Astrocyte of the cerebellum (primary cell): ENCODE data around the gene GRID1.

Source experiments
- DNase-seq: peaks from one replicate; pipeline ENCODE4 v3.0.0-alpha.2; 2011; ENCODE audit warnings: low read depth
- H3K4me3 ChIP-seq: 2 replicates; pipeline ENCODE4 v1.5.1; 2011; ENCODE audit warnings: mild to moderate bottlenecking, low read depth, low read length, moderate library complexity
- CTCF ChIP-seq: IDR thresholded peaks from 2 replicates; pipeline ENCODE4 v1.5.1; 2012; ENCODE audit warnings: low read length, low read depth, moderate library complexity, mild to moderate bottlenecking; ENCODE audit errors: missing control alignments
- in situ Hi-C: cut with HindIII; loops from 2 replicates; pipeline ENCODE4 v1.10.0; 2017; ENCODE audit warnings: low sequenced_read_pairs

Gene GRID1

GRCh38 chr10:85608706-85609105, 757.9 kb downstream of the GRID1 start:
- no peak for DNase-seq
- in situ Hi-C loops: no loop called here
- H3K4me3 ChIP-seq: no peak overlapping the region
- no peak for TF ChIP-seq CTCF

GRCh38 chr10:85607043-85607695, 759.4 kb downstream of the GRID1 start:
- no peak for TF ChIP-seq CTCF
- no peak overlapping the region for H3K4me3 ChIP-seq
- in situ Hi-C loops: no loop called here
- DNase-seq: no peak

- in situ Hi-C loops: no loop called here
- TF ChIP-seq CTCF: no peak
- H3K4me3 ChIP-seq: no peak overlapping the region
- DNase-seq: no peak
Observed at GRCh38 chr10:85606401-85606800, 760.2 kb downstream of the GRID1 start.

- no peak for DNase-seq
- in situ Hi-C loops: no loop called here
- no peak for TF ChIP-seq CTCF
- no peak overlapping the region for H3K4me3 ChIP-seq
Observed at GRCh38 chr10:85604884-85605283, 761.7 kb downstream of the GRID1 start.

- no peak for DNase-seq
- TF ChIP-seq CTCF: no peak
- in situ Hi-C loops: no loop called here
- H3K4me3 ChIP-seq: no peak overlapping the region
Observed at GRCh38 chr10:85604136-85604725, 762.4 kb downstream of the GRID1 start.

GRCh38 chr10:85603151-85603940, 763.2 kb downstream of the GRID1 start:
- in situ Hi-C loops: no loop called here
- no peak for DNase-seq
- no peak for TF ChIP-seq CTCF
- no peak overlapping the region for H3K4me3 ChIP-seq
